Measurements from ENCODE around the gene NUAK1.

DNA sequence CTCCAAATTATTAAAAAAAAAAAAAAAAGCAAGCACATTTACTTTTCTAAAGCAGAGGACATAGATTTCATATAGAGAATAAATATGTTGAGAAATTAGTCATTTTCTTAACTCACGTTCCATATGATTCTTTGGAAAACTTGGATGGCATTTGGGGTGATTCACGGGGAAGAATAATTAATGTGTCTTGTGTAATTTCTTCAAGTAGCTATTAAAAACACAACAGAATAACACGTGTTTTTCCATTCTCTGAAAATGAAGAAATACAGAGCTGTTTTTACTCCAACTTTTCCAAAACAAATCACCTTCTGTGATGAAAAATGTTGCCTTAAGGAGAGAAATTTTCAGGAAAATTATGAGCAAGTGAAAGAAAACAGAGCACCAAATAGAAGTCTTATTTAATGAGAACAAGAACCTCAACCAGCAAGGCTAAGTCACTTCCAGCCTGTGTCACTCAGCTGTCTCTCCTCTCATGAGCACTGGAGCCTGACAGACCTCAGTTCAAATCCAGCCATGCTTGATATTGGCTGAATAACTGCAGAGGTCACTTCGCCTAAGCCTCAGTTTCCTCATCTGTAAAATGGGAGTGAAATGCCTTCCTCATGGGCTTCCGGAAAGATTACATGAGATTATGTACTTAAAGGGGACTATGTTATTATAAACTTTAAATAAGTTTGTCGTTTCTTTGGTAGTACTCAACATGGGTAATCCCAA lies 42.8 kb upstream of the NUAK1 start:
- TF ChIP-seq CTCF (conservative IDR thresholded peaks at IDR 0.05) (no peak), EZH2 (IDR thresholded peaks at IDR 0.05; ENCODE audit: low read depth) (no peak)
